GM12878 (cell line): Measurements from ENCODE around the gene ILF2. TPM values are rescaled to one million over a fixed set of nuclear protein-coding genes. Genes with fewer than 3 reads are reported as not detected.

Source experiments
- BCLAF1 ChIP-seq: fragments of 450-650 bp; IDR thresholded peaks from 2 replicates; pipeline ENCODE4 v1.6.1; 2017; ENCODE audit warnings: antibody characterized with exemption, mild to moderate bottlenecking, moderate library complexity
- CREB1 ChIP-seq: IDR thresholded peaks from 2 replicates; pipeline ENCODE4 v1.6.1; 2012; ENCODE audit warnings: low read depth, mild to moderate bottlenecking, inconsistent platforms
- E2F4 ChIP-seq: IDR thresholded peaks from 2 replicates; pipeline ENCODE4 v1.6.1; 2012; ENCODE audit warnings: low read depth, low read length, improper control_type of control experiment
- NFYB ChIP-seq: IDR thresholded peaks from 2 replicates; pipeline ENCODE4 v1.6.1; 2011; ENCODE audit warnings: low read depth, mild to moderate bottlenecking, low read length, improper control_type of control experiment, moderate library complexity; ENCODE audit not compliant: insufficient read depth
- NR2F1 ChIP-seq: fragments of 450-650 bp; conservative IDR thresholded peaks from 2 replicates; pipeline ENCODE4 v1.6.1; 2017; ENCODE audit warnings: mild to moderate bottlenecking
- PAX8 ChIP-seq: fragments of 450-650 bp; IDR thresholded peaks from 2 replicates; pipeline ENCODE4 v1.6.1; 2017; ENCODE audit warnings: mild to moderate bottlenecking, moderate library complexity
- RAD21 ChIP-seq: IDR thresholded peaks from 2 replicates; pipeline ENCODE4 v1.6.1; 2011; ENCODE audit warnings: mild to moderate bottlenecking, low read depth, low read length, moderate library complexity; ENCODE audit not compliant: insufficient read depth
- RB1 ChIP-seq: fragments of 450-650 bp; formaldehyde crosslinking; IDR thresholded peaks from 2 replicates; pipeline ENCODE4 v1.6.1; 2017; ENCODE audit warnings: mild to moderate bottlenecking, borderline replicate concordance
- RCOR1 ChIP-seq: conservative IDR thresholded peaks from 2 replicates; pipeline ENCODE4 v1.6.1; 2012; ENCODE audit warnings: low read depth, low read length, improper control_type of control experiment
- SIN3A ChIP-seq: IDR thresholded peaks from 2 replicates; pipeline ENCODE4 v1.6.1; 2012; ENCODE audit warnings: low read depth, low read length, improper control_type of control experiment
- SMAD5 ChIP-seq: IDR thresholded peaks from 2 replicates; pipeline ENCODE4 v1.6.1; 2016; ENCODE audit warnings: antibody characterized with exemption, low read depth
- SPI1 ChIP-seq: IDR thresholded peaks from 2 replicates; pipeline ENCODE4 v1.6.1; 2011; ENCODE audit warnings: low read depth, mild to moderate bottlenecking, low read length, moderate library complexity, borderline replicate concordance; ENCODE audit not compliant: insufficient read depth
- SREBF2 ChIP-seq: IDR thresholded peaks from 2 replicates; pipeline ENCODE4 v1.6.1; 2012; ENCODE audit warnings: mild to moderate bottlenecking, low read length
- ZNF274 ChIP-seq: IDR thresholded peaks from one replicate; pipeline ENCODE4 v1.8.0; 2011; ENCODE audit not compliant: insufficient read length, insufficient read depth
- ZNF687 ChIP-seq: fragments of 450-650 bp; IDR thresholded peaks from 2 replicates; pipeline ENCODE4 v1.6.1; 2017; ENCODE audit warnings: mild to moderate bottlenecking, moderate library complexity
- polyA plus RNA-seq, 11 experiments: library from polyadenylated mRNA; depleted of rRNA in 4 of 11; unstranded in 6 of 11; stranded (reverse) in 5 of 11; fragments of >200 nt; fragmentation: Nextera tagmentation in 4 of 11; fragmentation: Illumina TruSeq in 1 of 11; extraction: Ambion mirVana in 4 of 11; extraction: Trizol in 1 of 11; gene quantifications; 1 replicate in 1 of 11; 2 replicates in 10 of 11; pipeline versions ENCODE4 v1.2.1 to v1.2.3, GENCODE V29; 2011 to 2016; ENCODE audit warnings: inconsistent platforms in 2 of 11, missing spikeins in 2 of 11, low read depth in 1 of 11
- total RNA-seq, 4 experiments: library from RNA; depleted of rRNA in 3 of 4; stranded (reverse); fragments of >200 nt in 3 of 4; fragmentation: Illumina TruSeq in 1 of 4; extraction: Trizol in 1 of 4; gene quantifications; 2 replicates each; pipeline versions ENCODE4 v1.2.1 to v1.2.3, GENCODE V29; 2013 to 2021
- TF ChIP-seq, protein P1 (sequence below): fragments of 450-650 bp; IDR thresholded peaks from 2 replicates; pipeline ENCODE4 v1.6.1; 2017; ENCODE audit warnings: mild to moderate bottlenecking
- TF ChIP-seq, protein P2 (sequence below): fragments of 450-650 bp; IDR thresholded peaks from 2 replicates; pipeline ENCODE4 v1.6.1; 2017; ENCODE audit warnings: borderline replicate concordance

Gene ILF2
- total and polyA plus RNA-seq, 10 of the 15 experiments (the other 5 are each of a cell fraction or from before 2014, with no cell fraction given), result 261 to 520 (median 449) TPM

- TF ChIP-seq ZNF687, result peak; percentile 85
- TF ChIP-seq, protein P1, sequence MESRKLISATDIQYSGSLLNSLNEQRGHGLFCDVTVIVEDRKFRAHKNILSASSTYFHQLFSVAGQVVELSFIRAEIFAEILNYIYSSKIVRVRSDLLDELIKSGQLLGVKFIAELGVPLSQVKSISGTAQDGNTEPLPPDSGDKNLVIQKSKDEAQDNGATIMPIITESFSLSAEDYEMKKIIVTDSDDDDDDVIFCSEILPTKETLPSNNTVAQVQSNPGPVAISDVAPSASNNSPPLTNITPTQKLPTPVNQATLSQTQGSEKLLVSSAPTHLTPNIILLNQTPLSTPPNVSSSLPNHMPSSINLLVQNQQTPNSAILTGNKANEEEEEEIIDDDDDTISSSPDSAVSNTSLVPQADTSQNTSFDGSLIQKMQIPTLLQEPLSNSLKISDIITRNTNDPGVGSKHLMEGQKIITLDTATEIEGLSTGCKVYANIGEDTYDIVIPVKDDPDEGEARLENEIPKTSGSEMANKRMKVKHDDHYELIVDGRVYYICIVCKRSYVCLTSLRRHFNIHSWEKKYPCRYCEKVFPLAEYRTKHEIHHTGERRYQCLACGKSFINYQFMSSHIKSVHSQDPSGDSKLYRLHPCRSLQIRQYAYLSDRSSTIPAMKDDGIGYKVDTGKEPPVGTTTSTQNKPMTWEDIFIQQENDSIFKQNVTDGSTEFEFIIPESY, result no peak
- TF ChIP-seq SREBF2, result no peak
- TF ChIP-seq NR2F1, result 0 out of 2 replicates have a peak, but pooled peaks have one; percentile 38
- no peak for TF ChIP-seq BCLAF1
- TF ChIP-seq RB1, result peak; percentile 84; the same call in 1 of the 2 replicates
- peak; percentile 97 for TF ChIP-seq SMAD5
- peak; percentile 93 for TF ChIP-seq CREB1
- no peak for TF ChIP-seq ZNF274
- TF ChIP-seq SPI1, result 0 out of 2 replicates have a peak, but pooled peaks have one; percentile 25
- TF ChIP-seq PAX8, result no peak
- peak; percentile 89 for TF ChIP-seq SIN3A
- peak; percentile 82 for TF ChIP-seq E2F4
- TF ChIP-seq, protein P2, sequence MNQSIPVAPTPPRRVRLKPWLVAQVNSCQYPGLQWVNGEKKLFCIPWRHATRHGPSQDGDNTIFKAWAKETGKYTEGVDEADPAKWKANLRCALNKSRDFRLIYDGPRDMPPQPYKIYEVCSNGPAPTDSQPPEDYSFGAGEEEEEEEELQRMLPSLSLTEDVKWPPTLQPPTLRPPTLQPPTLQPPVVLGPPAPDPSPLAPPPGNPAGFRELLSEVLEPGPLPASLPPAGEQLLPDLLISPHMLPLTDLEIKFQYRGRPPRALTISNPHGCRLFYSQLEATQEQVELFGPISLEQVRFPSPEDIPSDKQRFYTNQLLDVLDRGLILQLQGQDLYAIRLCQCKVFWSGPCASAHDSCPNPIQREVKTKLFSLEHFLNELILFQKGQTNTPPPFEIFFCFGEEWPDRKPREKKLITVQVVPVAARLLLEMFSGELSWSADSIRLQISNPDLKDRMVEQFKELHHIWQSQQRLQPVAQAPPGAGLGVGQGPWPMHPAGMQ, result no peak
- TF ChIP-seq NFYB, result no peak
- TF ChIP-seq RCOR1, result no peak
- no peak for TF ChIP-seq RAD21
These were observed 36.8 kb downstream of the ILF2 start, which contains the start of gene CHTOP (continued) for GRCh38 chr1:153633754-153634665.
